Islet of Langerhans (tissue), 1 donor: Measurements from ENCODE around the gene MLXIP.

Experiments used
- FAIRE-seq: peaks from one replicate; lab custom pipeline; 2011; peaks lifted over from hg19 to GRCh38; lab: Jason Lieb, UNC

MLXIP gene

DNA sequence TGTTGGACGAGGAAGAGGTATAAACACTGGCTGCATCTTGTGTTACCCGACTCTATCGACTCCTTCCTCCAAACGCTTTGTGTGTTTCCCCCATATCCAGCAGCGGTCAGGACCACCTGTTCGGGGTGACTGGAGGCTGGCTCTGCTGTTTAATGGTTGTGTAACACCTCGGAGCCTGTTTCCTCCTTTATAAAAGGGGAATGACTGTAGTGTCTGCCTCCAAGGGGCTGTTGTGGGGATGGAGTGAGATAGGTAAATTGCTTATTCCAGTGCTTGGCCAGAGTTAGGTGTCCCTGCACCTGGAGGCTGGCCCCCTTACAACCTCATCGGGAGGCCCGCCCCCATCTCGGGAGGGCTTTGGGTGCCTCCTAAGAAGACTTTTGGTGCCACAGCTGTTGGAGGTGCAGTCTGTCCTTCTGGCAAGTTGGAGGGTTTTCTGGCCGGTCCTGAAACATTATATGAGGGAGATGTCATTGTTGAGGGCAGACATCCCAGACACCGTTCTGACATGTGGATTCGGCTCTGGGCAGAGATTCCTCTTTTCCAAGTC, 1.1 kb downstream of the MLXIP start:
- FAIRE-seq: no peak

DNA sequence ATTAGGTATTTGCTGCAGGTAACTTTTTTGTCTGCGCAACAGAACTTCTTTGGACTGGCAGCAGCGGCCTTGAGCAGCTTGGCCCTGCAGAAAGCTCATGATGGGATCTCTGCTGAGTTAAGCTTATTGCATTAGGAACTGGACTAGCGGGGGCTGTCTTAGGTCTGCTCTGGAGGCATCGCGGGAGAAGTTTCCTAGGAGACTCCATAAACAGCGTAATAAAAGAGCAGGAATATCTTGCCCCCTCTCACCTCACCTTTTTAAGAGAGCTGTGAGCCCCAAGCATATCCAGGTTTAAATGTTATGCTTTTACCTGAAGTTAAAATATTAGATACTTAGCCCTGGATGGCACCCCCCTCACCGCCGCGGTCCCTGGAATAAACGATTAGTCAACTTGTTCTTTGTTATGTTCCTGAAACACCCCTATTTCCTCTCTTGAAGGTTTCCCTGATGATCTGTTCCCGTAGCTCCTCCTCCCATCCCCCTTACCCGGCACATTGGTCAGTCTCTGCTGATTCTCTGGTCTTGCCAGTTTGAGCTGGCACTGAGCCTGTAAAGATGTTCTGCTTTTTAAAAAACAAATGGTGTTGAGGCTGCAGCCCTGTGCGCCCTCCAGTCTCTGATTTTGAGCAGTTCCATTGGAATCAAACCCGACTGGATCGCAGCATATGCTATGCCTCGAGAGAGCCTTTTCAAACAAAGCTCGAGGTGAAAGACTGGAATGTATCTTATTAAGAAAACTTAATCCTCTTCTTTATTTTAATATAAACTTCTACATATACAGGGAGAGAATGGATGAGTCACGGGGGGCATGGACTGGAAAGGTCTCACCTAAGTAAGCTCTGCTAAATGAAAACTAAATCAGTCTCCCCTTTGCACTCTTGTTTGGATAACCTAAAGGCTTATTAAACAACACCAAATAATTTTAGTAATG, 1.9 kb downstream of the MLXIP start:
- no peak for FAIRE-seq

DNA sequence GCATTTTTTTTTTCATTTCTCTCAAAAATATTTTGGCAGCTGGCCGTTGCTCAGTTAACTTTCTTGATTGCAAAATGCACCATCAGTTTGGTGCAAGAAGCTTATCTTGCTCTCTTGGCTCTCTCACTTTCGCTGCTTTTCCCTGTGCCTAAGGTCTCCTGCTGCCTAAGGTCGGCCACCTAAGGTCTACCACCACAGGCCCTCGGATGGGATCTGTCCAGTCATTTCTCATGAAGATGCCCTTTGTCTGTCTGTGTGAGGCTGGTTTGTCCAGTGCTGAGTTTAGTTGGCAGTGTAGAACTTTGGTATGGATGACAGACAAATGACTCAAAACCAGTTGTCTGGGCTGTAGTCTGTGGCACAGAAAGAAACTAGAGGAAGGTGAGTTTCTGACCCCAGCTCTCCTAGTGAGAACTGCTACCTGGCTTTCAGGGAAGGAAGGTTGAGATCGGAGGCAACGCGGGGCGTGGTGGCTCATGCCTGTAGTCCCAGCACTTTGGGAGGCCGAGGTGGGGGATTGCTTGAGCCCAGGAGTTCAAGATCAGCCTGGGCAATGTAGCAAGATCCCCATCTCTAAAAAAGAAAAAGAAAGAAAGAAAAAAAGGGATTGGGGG, 2.6 kb downstream of the MLXIP start:
- FAIRE-seq: no peak

DNA sequence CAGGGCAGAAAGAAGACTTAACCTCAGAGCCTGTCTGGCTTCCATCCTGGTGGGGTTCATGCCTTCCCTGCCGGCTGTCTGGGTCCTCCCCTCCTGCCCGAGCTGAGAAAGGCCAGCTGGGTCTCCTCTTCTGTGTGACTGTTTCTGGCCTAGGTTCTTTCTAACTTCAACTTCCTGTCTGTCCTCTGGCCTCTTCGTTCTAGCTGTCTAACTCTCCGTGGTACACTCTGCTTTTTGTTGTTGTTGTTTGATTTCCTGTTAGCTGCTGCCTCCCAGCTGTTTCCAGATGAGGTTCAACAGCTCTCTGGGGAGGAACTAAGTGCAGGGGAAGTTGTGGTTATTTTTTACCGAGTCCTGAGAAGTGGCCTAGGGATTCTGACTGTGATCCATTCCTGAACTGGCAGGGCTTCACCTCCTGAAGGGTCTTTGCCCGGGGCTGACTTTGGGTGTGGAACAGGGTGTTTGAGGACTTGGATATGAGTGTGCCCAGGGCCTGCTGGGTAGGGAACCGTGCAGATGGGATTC, 3.2 kb downstream of the MLXIP start:
- FAIRE-seq: no peak

DNA sequence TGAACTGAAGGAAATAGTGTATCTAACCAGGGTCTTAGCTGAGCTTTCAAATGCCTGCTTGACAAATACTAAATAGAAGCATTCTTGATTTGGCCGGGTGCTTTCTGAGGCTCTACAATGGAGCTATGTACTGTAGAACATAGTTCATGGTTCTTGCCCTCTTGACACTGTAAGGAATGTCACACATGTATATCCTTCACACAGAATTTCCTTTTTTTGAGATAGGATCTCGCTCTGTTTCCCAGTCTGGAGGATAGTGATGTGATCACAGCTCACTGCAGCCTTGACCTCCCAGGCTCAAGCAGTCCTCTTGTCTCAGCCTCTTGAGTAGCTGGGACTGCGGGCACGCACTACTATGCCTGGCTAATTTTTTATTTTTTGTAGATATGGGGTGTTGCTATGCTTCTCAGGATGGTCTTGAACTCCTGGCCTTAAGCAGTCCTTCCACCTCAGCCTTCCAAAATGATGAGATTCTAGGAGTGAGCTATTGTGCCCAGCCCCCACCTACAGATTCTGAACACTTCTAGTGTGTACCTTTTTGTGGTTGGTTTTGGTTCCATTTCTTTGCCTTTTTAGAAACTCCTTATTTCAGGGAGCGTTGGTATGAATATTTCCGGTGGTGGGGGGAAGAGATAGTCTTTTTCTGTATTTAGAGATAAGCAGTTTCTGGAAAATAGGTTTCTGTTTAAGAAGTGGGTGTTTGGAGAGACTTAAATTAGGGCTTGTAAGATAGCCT, 4.2 kb downstream of the MLXIP start:
- FAIRE-seq: no peak

DNA sequence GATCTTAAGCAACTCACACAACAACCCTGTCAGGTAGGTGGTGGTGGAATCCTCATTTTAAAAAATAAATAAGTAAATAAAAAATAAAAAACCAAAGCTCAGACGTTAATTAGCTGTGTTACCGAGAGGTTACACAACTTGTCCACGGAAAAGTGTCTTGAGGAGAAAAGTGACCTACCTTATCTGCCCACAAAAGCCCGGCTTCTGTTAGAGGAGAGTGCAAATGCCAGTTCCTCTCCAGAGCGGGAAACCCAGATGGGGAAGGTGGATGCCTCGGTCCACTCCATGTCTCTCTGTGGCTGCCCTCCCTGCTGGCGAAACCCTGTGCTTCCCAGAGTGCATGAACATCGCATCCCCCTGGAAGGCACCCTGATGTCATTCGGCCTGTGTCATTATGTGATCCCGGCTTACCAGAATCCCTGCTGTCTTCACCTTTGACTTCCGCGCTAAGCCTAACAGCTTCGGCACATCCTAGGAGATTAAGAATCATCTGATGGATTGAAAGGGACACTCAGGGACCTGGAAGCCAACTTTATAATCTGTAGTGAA, 6.4 kb downstream of the MLXIP start:
- no peak for FAIRE-seq

DNA sequence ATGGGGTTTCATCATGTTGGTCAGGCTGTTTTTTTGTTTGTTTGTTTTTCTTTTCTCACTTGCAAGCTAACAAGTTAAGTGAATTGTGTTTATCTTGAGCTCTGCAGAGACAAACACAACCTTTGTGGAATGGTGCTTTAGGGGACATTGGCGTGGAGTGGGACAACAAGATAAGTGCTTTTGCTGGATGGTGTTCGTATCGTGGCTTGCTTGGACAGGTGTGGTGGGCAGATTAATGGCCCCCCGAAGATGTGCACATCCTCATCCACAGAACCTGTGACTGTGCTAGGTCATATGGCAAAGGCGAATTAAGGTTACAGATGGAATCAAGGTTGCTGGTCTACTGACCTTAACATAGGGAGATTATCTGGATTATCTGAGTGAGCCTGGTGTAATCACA, 7.0 kb downstream of the MLXIP start:
- FAIRE-seq: no peak

DNA sequence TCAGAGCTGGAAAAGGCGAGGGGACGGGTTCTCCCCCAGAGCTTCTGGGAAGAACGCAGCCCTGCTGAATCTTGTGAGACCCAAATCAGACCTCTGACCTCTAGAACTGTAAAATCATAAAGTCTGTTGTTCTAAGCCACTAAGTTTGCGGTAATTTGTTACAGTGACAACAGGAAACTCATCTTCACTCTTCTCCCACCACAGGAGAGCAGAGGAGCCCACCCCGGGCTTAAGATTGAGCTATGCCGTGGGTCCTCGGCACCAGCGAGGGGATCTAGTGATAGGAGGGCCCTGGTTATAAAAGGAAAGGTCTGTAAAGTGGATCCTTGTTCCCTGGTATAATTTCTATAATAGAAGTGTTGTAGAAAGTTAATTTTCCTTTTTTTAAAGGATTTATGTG, 7.6 kb downstream of the MLXIP start:
- no peak for FAIRE-seq

DNA sequence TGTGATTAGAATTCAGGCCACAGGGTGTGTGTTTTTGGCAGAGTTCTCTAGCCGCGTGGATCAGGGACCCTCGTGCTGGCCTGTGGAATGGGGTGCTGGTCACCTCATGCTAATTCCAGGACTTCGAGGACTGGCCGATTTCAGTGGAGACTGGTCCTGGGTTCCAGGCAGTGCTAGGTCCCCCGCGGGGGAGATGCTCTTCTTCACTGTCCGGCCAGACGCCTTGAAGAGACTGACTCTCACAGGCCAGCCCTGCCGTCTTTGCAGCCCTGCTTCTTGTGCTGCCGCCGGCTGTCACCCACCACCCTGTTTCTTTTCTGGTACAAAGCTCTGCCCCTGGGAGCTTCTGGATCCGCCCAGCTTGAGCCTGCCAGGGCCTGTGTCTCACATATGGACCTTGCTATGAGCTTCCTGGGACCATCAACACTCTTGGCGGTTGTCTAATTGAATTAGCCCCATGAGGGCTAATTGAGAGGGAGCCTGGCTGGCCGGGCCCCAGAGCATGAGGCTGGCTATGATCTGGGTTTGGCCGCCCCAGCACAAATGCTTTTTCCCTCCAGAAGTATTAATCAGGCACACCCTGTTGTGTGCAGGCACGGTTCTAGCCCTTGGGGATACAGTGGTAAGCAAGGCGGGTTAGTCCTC, 8.2 kb downstream of the MLXIP start:
- no peak for FAIRE-seq

DNA sequence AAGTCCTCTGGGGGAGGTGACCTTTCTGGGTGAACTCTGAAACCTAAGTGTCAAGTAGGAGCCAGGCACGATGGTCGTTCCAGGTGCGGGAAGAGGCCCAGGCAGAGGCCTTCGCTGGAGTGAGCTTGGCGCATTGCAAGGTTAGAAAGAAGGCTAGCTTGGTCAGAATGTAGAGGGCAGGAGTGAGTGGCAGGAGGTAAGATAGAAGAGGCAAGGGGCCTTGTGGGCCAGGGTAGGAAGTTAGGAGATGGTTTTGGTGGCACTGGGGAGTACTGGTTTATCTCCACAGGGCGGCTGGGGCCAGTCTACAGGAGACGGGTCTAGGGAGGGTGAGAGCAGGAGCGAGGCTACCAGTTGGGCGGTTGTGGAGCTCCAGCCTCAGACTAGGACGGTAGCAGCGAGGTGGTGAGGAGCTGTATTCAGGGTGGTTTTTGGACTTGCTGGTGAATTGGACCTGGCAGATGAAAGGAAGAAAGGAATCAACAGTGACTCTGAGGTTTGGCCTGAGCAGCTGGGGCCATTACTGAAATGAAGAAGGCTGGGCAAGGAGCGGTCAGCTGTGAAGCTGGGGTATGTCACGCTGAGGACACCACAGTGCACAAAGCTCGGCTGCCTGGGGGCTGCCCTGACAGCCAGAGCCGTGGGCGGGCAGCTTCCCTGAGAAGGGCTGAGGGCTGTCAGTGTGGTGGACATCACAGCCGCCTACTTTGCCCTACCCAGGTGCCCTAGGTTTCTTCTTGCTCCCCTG, 9.0 kb downstream of the MLXIP start:
- FAIRE-seq: no peak

DNA sequence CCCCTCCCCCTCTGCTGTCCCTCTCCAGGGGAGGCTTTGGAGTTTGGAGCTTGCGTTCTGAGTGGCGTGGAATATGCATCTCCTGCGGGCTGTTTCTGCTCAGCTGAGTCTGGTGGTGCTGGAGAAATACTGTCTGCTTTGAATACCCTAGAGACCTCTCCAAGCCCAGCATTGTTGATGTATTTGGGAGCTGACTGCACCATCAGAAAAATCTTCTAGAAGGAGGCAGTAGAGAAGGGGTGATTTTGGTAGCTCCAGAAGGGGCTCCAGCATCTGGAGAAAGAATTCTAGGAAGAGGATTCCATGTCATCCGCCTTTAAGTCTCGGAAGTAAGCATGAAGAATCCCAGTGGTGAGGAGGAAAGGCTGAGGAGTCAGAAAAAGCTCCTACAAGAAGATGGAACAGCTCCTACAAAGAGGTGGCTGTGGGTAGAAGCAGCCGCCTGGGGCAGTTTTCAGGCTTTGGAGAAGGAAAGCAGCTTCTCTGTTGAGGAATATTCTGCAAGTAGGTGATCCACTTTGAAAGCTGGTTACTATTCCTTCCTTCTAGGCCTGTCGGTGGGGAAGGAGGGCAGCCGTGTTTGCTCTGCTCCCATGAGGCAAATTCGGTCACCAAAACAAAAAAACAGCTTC, 9.7 kb downstream of the MLXIP start:
- no peak for FAIRE-seq

DNA sequence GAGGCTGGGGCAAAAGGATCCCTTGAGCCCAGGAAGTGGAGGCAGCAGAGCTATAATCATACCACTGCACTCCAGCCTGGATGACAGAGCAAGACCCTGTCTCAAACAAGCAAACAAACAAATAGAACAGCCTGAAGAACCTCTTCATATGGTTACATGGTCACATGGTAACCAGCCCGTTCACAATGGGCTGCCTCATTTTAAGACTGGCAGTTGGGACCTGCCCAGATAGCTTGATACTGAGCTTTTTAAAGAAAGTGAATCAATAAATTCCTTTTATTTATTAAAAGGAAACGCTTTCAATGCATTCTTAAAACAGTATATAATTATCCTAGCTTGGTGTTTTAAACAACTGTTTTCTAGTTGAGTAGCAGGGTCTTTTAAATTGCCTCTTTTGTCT, 10.5 kb downstream of the MLXIP start:
- no peak for FAIRE-seq

DNA sequence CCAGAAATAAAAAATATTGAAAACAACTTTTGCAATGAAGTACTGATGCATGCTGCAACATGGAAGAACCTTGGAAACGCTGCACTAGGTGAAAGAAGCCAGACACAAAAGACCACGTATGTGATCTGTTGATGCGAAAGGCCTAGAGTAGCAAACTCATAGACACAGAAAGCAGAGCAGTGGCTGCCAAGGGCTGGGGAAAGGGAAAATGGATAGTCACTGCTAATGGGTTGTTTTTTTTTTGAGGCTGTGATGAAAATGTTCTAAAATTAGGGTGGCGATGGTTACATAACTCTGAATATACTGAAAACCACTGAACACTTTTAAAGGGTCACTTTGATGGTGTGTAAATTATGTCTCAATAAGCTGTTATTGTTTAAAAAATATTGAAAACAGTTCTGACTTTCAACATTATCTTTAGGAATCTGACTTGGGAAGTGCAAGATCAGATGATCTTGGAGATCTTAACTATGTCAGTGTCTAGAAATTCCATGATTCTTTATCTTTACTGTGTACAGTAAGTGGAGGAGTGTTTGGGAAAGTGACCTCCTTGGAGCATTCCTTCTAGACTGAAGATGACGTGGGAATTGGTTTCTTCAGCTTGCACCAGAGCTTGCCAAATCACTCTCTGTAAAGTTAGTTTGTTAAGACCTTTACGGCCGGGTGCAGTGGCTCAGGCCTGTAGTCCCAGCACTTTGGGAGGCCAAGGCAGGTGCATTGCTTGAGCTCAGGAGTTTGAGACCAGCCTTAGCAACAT, 12.4 kb downstream of the MLXIP start:
- FAIRE-seq: no peak

DNA sequence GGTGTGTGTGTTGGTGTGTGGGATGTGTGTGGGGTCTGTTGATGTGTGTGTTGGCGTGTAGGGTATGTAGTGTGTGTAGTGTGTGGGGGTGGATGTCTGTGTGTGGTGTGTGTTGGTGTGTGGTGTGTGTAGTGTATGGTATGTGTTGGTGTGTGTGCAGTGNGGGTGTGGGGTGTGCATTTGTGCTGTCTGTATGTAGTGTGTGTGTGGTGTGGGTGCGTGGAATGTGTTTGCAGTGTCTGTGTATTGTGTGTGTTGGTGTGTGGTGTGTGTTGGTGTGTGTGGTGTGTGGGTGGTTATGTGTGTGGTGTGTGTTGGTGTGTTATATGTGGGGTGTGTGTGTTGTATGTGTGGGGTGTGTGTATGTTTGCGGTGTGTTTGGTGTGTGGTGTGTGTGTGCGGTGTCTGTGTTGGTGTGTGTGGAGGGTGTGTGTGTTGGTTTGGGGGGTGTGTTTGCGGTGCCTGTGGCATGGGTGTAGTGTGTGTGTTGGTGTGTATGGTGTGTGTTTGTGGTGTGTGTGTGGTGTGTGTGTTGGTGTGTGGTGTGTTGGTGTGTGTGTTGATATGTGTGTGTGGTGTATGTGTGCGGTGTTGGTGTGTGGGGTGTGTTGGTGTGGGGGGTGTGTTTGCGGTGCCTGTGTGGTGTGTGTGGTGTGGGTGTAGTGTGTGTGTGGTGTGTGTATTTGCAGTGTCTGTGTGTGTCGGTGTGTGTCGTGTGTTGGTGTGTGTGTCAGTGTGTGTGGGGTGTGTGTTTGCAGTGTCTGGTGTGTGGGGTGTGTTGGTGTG, 14.7 kb downstream of the MLXIP start:
- FAIRE-seq: no peak

DNA sequence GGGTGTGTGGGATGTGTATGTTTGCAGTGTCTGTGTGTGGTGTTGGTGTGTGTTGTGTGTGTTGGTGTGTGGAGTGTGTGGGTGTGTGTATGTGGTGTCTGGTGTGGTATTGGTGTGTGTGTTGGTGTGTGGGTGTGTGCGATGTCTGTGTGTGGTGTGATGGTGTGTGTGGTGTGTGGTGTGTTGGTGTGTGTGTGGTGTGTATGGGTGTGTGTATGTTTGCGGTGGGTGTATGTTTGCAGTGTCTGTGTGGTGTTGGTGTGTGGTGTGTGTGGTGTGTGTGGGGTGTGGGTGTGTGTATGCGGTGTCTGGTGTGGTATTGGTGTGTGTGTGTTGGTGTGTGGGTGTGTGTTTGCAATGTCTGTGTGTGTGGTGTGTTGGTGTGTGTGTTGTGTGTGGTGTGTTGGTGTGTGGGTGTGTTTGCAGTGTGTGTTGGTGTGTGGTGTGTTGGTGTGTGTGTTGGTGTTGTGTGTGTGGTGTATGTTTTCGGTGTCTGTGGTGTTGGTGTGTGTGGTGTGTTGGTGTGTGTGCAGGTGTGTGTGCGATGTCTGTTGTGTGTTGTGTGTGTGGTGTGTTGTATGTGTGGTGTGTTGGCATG, 15.7 kb downstream of the MLXIP start:
- no peak for FAIRE-seq

DNA sequence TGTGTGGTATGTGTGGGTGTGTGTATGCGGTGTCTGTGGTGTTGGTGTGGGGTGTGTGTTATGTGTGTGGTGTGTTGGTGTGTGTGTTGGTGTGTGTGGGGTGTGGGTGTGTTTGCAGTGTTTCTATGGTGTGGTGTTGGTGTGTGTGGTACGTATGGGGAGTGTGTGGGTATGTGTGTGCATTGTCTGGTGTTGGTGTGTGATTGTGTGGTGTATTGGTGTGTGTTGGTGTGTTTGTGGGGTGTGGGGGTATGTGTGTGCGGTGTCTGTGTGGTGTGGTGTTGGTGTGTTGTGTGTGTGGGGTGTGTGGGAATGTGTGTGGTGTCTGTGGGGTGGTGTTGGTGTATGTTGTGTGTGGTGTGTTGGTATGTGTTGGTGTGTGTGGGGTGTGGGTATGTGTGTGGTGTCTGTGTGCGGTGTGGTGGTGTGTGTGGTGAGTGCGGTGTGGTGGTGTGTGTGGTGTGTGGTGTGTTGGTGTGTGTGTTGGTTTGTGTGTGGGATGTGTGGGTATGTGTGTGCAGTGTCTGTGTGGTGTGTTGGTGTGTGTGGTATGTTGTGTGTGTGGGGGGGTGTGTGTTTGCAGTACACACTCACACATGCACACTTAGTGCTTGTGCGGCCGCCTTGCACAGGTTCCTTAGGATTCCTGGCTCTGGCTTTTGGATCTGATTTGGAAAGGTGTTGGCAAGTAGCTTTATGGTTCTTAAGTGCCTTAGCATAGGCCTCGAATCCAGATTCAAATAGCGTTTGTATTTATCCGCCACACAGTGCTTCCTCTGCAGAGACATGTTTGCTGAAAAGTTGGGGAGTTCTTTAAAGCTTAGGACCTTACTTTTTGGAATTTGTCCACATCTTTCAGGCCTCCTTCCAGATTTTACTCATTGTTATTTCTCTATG, 16.4 kb downstream of the MLXIP start:
- no peak for FAIRE-seq

DNA sequence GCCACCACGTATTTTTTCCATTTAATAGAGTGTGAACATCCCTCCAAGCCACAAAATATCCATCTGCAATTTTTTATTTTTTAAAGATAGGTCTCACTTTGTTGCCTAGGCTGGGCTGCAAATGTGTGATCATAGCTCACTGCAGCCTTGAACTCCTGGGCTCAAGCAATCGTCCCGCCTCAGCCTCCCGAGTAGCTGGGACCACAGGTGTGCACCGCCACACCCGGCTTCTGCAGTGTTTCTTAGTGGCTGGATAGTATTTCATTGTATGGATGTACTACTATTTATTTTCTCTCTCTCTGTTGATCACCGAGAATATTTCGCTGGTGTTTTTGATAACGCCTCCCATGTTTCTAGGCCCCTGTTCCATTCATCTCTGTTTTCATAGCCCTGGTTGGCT, 17.5 kb downstream of the MLXIP start:
- no peak for FAIRE-seq
